HepG2 (cell line): ENCODE results near the gene SRP68. TPM values are rescaled to one million over a fixed set of nuclear protein-coding genes. Genes with fewer than 3 reads are reported as not detected.

Experiments
- ARNTL ChIP-seq: sonication (generic); formaldehyde crosslinking; IDR thresholded peaks from 2 replicates; pipeline ENCODE4 v1.4.0; 2020; ENCODE audit warnings: mild to moderate bottlenecking, missing genetic modification reagents
- BHLHE40 ChIP-seq: IDR thresholded peaks from 2 replicates; pipeline ENCODE4 v1.6.1; 2011; ENCODE audit warnings: low read length, improper control_type of control experiment
- LCORL ChIP-seq, 2 experiments: fragments of 450-650 bp in 1 of 2; sonication (generic) in 1 of 2; formaldehyde crosslinking in 1 of 2; IDR thresholded peaks; 2 replicates each; pipeline versions ENCODE4 v1.5.0 to v1.6.1; 2017 to 2020; ENCODE audit warnings: antibody characterized with exemption in 1 of 2, missing genetic modification reagents in 1 of 2
- NFYB ChIP-seq: sonication (generic); formaldehyde crosslinking; IDR thresholded peaks from 2 replicates; pipeline ENCODE4 v1.4.0; 2020; ENCODE audit warnings: missing genetic modification reagents
- PAX8 ChIP-seq: sonication (generic); formaldehyde crosslinking; IDR thresholded peaks from 2 replicates; pipeline ENCODE4 v1.8.0; 2022; ENCODE audit warnings: mild to moderate bottlenecking, missing genetic modification reagents, borderline replicate concordance
- RXRA ChIP-seq: sonication (generic); formaldehyde crosslinking; IDR thresholded peaks from 2 replicates; pipeline ENCODE4 v1.5.1; 2020; ENCODE audit warnings: missing genetic modification reagents
- SPEN ChIP-seq: sonication (generic); formaldehyde crosslinking; IDR thresholded peaks from 2 replicates; pipeline ENCODE4 v1.5.1; 2020; ENCODE audit warnings: low read depth, mild to moderate bottlenecking, missing genetic modification reagents
- TBX2 ChIP-seq: sonication (generic); formaldehyde crosslinking; IDR thresholded peaks from 2 replicates; pipeline ENCODE4 v1.5.0; 2020; ENCODE audit warnings: missing genetic modification reagents, mild to moderate bottlenecking, borderline replicate concordance
- XBP1 ChIP-seq: sonication (generic); formaldehyde crosslinking; IDR thresholded peaks from 2 replicates; pipeline ENCODE4 v1.5.0; 2020; ENCODE audit warnings: missing genetic modification reagents
- ZBTB7A ChIP-seq: sonication (generic); formaldehyde crosslinking; IDR thresholded peaks from 2 replicates; pipeline ENCODE4 v1.8.0; 2022; ENCODE audit warnings: mild to moderate bottlenecking, missing genetic modification reagents
- ZNF12 ChIP-seq: sonication (generic); formaldehyde crosslinking; IDR thresholded peaks from 2 replicates; pipeline ENCODE4 v1.5.0; 2020; ENCODE audit warnings: missing genetic modification reagents
- ZNF17 ChIP-seq: sonication (generic); formaldehyde crosslinking; IDR thresholded peaks from 2 replicates; pipeline ENCODE4 v1.5.0; 2020; ENCODE audit warnings: mild to moderate bottlenecking, missing genetic modification reagents
- ZNF263 ChIP-seq: sonication (generic); formaldehyde crosslinking; IDR thresholded peaks from 2 replicates; pipeline ENCODE4 v1.4.0; 2020; ENCODE audit warnings: missing genetic modification reagents
- ZNF670 ChIP-seq: sonication (generic); formaldehyde crosslinking; IDR thresholded peaks from 2 replicates; pipeline ENCODE4 v1.8.0; 2022; ENCODE audit warnings: mild to moderate bottlenecking, missing genetic modification reagents, borderline replicate concordance
- ZNF749 ChIP-seq: sonication (generic); formaldehyde crosslinking; IDR thresholded peaks from 2 replicates; pipeline ENCODE4 v1.8.0; 2022; ENCODE audit warnings: mild to moderate bottlenecking, missing genetic modification reagents, moderate library complexity, borderline replicate concordance
- ZNF788 ChIP-seq: sonication (generic); formaldehyde crosslinking; IDR thresholded peaks from 2 replicates; pipeline ENCODE4 v1.5.0; 2020; ENCODE audit warnings: mild to moderate bottlenecking, missing genetic modification reagents, borderline replicate concordance
- ZZZ3 ChIP-seq: sonication (generic); formaldehyde crosslinking; IDR thresholded peaks from 2 replicates; pipeline ENCODE4 v1.4.0; 2020; ENCODE audit warnings: missing genetic modification reagents, mild to moderate bottlenecking, borderline replicate concordance
- polyA plus RNA-seq, 8 experiments: library from polyadenylated mRNA; depleted of rRNA in 3 of 8; stranded (reverse) in 7 of 8; unstranded in 1 of 8; fragments of >200 nt; fragmentation: Illumina TruSeq in 4 of 8; extraction: Trizol in 4 of 8; gene quantifications; 2 replicates each; pipeline versions ENCODE4 v1.2.1 to v1.2.3, GENCODE V29; 2011 to 2016; ENCODE audit warnings: low read depth in 4 of 8, missing spikeins in 1 of 8, mixed read lengths in 1 of 8; ENCODE audit not compliant: insufficient read depth in 1 of 8
- total RNA-seq, 5 experiments: library from RNA; depleted of rRNA; stranded (reverse); fragments of >200 nt; fragmentation: Illumina TruSeq; extraction: Trizol; gene quantifications; 2 replicates each; pipeline ENCODE4 v1.2.3, GENCODE V29; 2016; ENCODE audit warnings: low read depth in 1 of 5
- TF ChIP-seq, protein P1 (sequence below): sonication (generic); formaldehyde crosslinking; IDR thresholded peaks from 2 replicates; pipeline ENCODE4 v1.4.0; 2020; ENCODE audit warnings: missing genetic modification reagents, borderline replicate concordance
- TF ChIP-seq, protein P2 (sequence below): IDR thresholded peaks from 2 replicates; pipeline ENCODE4 v1.6.1; 2016; ENCODE audit warnings: missing compliant biosample characterization, missing genetic modification reagents, borderline replicate concordance
- TF ChIP-seq, protein P3 (sequence below): sonication (generic); formaldehyde crosslinking; conservative IDR thresholded peaks from 2 replicates; pipeline ENCODE4 v1.4.0; 2020; ENCODE audit warnings: missing genetic modification reagents
- TF ChIP-seq, protein P4 (sequence below): sonication (generic); formaldehyde crosslinking; IDR thresholded peaks from 2 replicates; pipeline ENCODE4 v1.5.0; 2020; ENCODE audit warnings: missing genetic modification reagents, mild to moderate bottlenecking, borderline replicate concordance
- TF ChIP-seq, protein P5 (sequence below): IDR thresholded peaks from 2 replicates; pipeline ENCODE4 v1.6.1; 2016; ENCODE audit warnings: missing compliant biosample characterization, missing genetic modification reagents, borderline replicate concordance
- TF ChIP-seq, protein P6 (sequence below): sonication (generic); formaldehyde crosslinking; IDR thresholded peaks from 2 replicates; pipeline ENCODE4 v1.8.1; 2022; ENCODE audit warnings: mild to moderate bottlenecking, missing genetic modification reagents

SRP68 gene
- total and polyA plus RNA-seq, 2 of the 13 experiments (the other 11 are each of a cell fraction or from before 2014, with no cell fraction given) = 39.8 to 74.3 TPM

DNA sequence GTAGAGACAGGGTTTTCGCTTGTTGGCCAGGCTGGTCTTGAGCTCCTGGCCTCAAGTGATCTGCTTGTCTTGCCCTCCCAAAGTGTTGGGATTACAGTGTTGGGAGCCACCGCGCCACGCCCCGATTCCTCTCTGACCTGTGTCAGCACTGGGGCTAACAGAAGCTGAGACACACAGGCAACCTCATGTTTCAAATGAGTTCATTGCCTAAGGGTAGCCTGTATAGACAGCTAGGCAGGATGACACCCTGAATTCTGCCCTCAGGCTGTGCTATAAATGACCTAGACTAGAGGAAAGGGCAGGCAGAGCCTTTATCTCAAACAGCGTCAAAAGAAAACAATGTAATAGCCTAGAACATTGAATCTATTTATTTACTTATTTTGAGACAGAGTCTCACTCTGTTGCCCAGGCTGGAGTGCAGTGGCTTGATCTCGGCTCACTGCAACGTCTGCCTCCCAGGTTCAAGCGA lies 74.0 kb downstream of the SRP68 start (continued):
- TF ChIP-seq ZNF263 (CRISPR knock-in tag) = 0 out of 2 replicates have a peak, but pooled peaks have one; percentile 8
- TF ChIP-seq, protein P1, sequence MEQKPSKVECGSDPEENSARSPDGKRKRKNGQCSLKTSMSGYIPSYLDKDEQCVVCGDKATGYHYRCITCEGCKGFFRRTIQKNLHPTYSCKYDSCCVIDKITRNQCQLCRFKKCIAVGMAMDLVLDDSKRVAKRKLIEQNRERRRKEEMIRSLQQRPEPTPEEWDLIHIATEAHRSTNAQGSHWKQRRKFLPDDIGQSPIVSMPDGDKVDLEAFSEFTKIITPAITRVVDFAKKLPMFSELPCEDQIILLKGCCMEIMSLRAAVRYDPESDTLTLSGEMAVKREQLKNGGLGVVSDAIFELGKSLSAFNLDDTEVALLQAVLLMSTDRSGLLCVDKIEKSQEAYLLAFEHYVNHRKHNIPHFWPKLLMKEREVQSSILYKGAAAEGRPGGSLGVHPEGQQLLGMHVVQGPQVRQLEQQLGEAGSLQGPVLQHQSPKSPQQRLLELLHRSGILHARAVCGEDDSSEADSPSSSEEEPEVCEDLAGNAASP (CRISPR knock-in tag) = 0 out of 2 replicates have a peak, but pooled peaks have one; percentile 2
- TF ChIP-seq TBX2 = no peak
- no peak for TF ChIP-seq ZNF17
- TF ChIP-seq PAX8 (CRISPR knock-in tag) = 0 out of 2 replicates have a peak, but pooled peaks have one; percentile 69
- TF ChIP-seq XBP1 = peak; percentile 39; the same call in 1 of the 2 replicates
- TF ChIP-seq, protein P2, sequence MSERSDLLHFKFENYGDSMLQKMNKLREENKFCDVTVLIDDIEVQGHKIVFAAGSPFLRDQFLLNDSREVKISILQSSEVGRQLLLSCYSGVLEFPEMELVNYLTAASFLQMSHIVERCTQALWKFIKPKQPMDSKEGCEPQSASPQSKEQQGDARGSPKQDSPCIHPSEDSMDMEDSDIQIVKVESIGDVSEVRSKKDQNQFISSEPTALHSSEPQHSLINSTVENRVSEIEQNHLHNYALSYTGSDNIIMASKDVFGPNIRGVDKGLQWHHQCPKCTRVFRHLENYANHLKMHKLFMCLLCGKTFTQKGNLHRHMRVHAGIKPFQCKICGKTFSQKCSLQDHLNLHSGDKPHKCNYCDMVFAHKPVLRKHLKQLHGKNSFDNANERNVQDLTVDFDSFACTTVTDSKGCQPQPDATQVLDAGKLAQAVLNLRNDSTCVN (CRISPR knock-in tag) = peak; percentile 53; the same call in 1 of the 2 replicates
- no peak for TF ChIP-seq ZBTB7A (CRISPR knock-in tag)
- no peak for TF ChIP-seq NFYB (CRISPR knock-in tag)
- TF ChIP-seq ZNF749 (CRISPR knock-in tag) = 0 out of 2 replicates have a peak, but pooled peaks have one; percentile 16
- peak; percentile 86 for TF ChIP-seq ZNF12 (CRISPR knock-in tag)
- no peak for TF ChIP-seq LCORL (IDR thresholded peaks at IDR 0.05)
- peak; percentile 66 for TF ChIP-seq LCORL (CRISPR knock-in tag; IDR thresholded peaks at IDR 0.05)
- TF ChIP-seq, protein P3, sequence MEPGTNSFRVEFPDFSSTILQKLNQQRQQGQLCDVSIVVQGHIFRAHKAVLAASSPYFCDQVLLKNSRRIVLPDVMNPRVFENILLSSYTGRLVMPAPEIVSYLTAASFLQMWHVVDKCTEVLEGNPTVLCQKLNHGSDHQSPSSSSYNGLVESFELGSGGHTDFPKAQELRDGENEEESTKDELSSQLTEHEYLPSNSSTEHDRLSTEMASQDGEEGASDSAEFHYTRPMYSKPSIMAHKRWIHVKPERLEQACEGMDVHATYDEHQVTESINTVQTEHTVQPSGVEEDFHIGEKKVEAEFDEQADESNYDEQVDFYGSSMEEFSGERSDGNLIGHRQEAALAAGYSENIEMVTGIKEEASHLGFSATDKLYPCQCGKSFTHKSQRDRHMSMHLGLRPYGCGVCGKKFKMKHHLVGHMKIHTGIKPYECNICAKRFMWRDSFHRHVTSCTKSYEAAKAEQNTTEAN = 0 out of 2 replicates have a peak, but pooled peaks have one; percentile 22
- TF ChIP-seq, protein P4, sequence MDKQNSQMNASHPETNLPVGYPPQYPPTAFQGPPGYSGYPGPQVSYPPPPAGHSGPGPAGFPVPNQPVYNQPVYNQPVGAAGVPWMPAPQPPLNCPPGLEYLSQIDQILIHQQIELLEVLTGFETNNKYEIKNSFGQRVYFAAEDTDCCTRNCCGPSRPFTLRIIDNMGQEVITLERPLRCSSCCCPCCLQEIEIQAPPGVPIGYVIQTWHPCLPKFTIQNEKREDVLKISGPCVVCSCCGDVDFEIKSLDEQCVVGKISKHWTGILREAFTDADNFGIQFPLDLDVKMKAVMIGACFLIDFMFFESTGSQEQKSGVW = no peak
- no peak for TF ChIP-seq BHLHE40
- TF ChIP-seq RXRA (CRISPR knock-in tag) = peak; percentile 8; the same call in 1 of the 2 replicates
- 0 out of 2 replicates have a peak, but pooled peaks have one; percentile 20 for TF ChIP-seq SPEN (CRISPR knock-in tag)
- TF ChIP-seq, protein P5, sequence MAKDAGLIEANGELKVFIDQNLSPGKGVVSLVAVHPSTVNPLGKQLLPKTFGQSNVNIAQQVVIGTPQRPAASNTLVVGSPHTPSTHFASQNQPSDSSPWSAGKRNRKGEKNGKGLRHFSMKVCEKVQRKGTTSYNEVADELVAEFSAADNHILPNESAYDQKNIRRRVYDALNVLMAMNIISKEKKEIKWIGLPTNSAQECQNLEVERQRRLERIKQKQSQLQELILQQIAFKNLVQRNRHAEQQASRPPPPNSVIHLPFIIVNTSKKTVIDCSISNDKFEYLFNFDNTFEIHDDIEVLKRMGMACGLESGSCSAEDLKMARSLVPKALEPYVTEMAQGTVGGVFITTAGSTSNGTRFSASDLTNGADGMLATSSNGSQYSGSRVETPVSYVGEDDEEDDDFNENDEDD = no peak
- TF ChIP-seq ZZZ3 (CRISPR knock-in tag) = peak; percentile 52; the same call in 1 of the 2 replicates
- TF ChIP-seq ZNF670 = no peak
- TF ChIP-seq ZNF788 = 0 out of 2 replicates have a peak, but pooled peaks have one; percentile 6
- peak; percentile 78; the same call in 1 of the 2 replicates for TF ChIP-seq ARNTL (CRISPR knock-in tag)
- TF ChIP-seq, protein P6, sequence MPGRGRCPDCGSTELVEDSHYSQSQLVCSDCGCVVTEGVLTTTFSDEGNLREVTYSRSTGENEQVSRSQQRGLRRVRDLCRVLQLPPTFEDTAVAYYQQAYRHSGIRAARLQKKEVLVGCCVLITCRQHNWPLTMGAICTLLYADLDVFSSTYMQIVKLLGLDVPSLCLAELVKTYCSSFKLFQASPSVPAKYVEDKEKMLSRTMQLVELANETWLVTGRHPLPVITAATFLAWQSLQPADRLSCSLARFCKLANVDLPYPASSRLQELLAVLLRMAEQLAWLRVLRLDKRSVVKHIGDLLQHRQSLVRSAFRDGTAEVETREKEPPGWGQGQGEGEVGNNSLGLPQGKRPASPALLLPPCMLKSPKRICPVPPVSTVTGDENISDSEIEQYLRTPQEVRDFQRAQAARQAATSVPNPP (CRISPR knock-in tag) = no peak
